Neural cell (in vitro differentiated cells): ENCODE data around the gene TNK2.

Experiments used
- CTCF ChIP-seq: fragments of 450-650 bp; IDR thresholded peaks from 2 replicates; pipeline ENCODE4 v1.5.1; 2014; ENCODE audit warnings: antibody characterized with exemption, mild to moderate bottlenecking, moderate library complexity; ENCODE audit not compliant: poor library complexity, severe bottlenecking
- EP300 ChIP-seq: fragments of 450-650 bp; conservative IDR thresholded peaks from 2 replicates; pipeline ENCODE4 v1.6.1; 2014; ENCODE audit warnings: antibody characterized with exemption, mild to moderate bottlenecking, moderate library complexity; ENCODE audit not compliant: poor library complexity, severe bottlenecking
- EZH2 ChIP-seq: fragments of 200-600, 300-800 bp; shearing (Covaris generic), sonication (generic); IDR thresholded peaks from 2 replicates; pipeline ENCODE4 v1.6.1; 2014; ENCODE audit warnings: antibody characterized with exemption, low read length, borderline replicate concordance, mild to moderate bottlenecking; ENCODE audit not compliant: insufficient read depth, poor library complexity, severe bottlenecking
- MXI1 ChIP-seq: fragments of 450-650 bp; conservative IDR thresholded peaks from 2 replicates; pipeline ENCODE4 v1.6.1; 2014; ENCODE audit warnings: antibody characterized with exemption, mild to moderate bottlenecking; ENCODE audit not compliant: poor library complexity, severe bottlenecking
- POLR2AphosphoS5 ChIP-seq: IDR thresholded peaks from 2 replicates; pipeline ENCODE4 v1.6.1; 2012
- RAD21 ChIP-seq: fragments of 450-650 bp; conservative IDR thresholded peaks from 2 replicates; pipeline ENCODE4 v1.6.1; 2014; ENCODE audit warnings: antibody characterized with exemption, mild to moderate bottlenecking, moderate library complexity
- REST ChIP-seq: IDR thresholded peaks from 2 replicates; pipeline ENCODE4 v1.6.1; 2012; ENCODE audit warnings: borderline replicate concordance
- SMC3 ChIP-seq: fragments of 450-650 bp; conservative IDR thresholded peaks from 2 replicates; pipeline ENCODE4 v1.6.1; 2014; ENCODE audit warnings: antibody characterized with exemption, mild to moderate bottlenecking, moderate library complexity; ENCODE audit not compliant: poor library complexity
- TAF1 ChIP-seq: IDR thresholded peaks from 2 replicates; pipeline ENCODE4 v1.6.1; 2012; ENCODE audit warnings: low read depth

- TF ChIP-seq EP300 = no peak
- TF ChIP-seq CTCF = no peak
- TF ChIP-seq SMC3 = no peak
- no peak for TF ChIP-seq MXI1
- no peak for TF ChIP-seq EZH2
- no peak for TF ChIP-seq POLR2AphosphoS5
- TF ChIP-seq RAD21 = no peak
- TF ChIP-seq REST = no peak
- TF ChIP-seq TAF1 = no peak
Observed at GRCh38 chr3:195859846-195860411, 48.4 kb downstream of the TNK2 start.
